ENCODE data around the gene KLF5.

KLF5 gene

GRCh38 chr13:73058432-73058735 is 421 bp upstream of the KLF5 start:
- H3K27ac ChIP-seq = peak overlapping the region; percentile 93
- no peak for DNase-seq (ENCODE audit: low spot score)
- CTCF ChIA-PET = interaction anchor here (0.6 to 0.8 kb wide), 2 partner anchors 12 to 103 kb away, joined by 3 to 4 read pairs; no protein-coding TSS in a partner anchor
- POLR2A ChIA-PET (ENCODE audit: low non-redundant PET) = interaction anchor here (0.6 to 1.1 kb wide), 3 partner anchors 95 to 330 kb away, joined by 3 read pairs; no protein-coding TSS in a partner anchor
- no peak for TF ChIP-seq CTCF (conservative IDR thresholded peaks at IDR 0.05; ENCODE audit: low read depth)

GRCh38 chr13:73059460-73060250 is 850 bp downstream of the KLF5 start:
- peak overlapping the region; percentile 93 for H3K27ac ChIP-seq
- DNase-seq (ENCODE audit: low spot score) = no peak
- ChIA-PET POLR2A (ENCODE audit: low non-redundant PET) (interaction anchor here (0.7 to 1.1 kb wide), 2 partner anchors 97 to 118 kb away, joined by 3 to 4 read pairs; no protein-coding TSS in a partner anchor), CTCF (no interaction called here)
- TF ChIP-seq CTCF (conservative IDR thresholded peaks at IDR 0.05; ENCODE audit: low read depth) = peak; percentile 51

- POLR2A ChIA-PET (ENCODE audit: low non-redundant PET) = interaction anchor here (0.7 kb wide), 1 partner anchor 118 kb away, joined by 4 read pairs; no protein-coding TSS in a partner anchor
- CTCF ChIA-PET = interaction anchor here (0.6 kb wide), 2 partner anchors 8 to 485 kb away, joined by 3 to 5 read pairs; no protein-coding TSS in a partner anchor
- DNase-seq (ENCODE audit: low spot score) = peak; percentile 70
- peak overlapping the region; percentile 93 for H3K27ac ChIP-seq
- no peak for TF ChIP-seq CTCF (conservative IDR thresholded peaks at IDR 0.05; ENCODE audit: low read depth)
These were observed 1.7 kb downstream of the KLF5 start for GRCh38 chr13:73060251-73061160.

- ChIA-PET CTCF (no interaction called here), POLR2A (ENCODE audit: low non-redundant PET) (no interaction called here)
- H3K27ac ChIP-seq = peak overlapping the region; percentile 81
- DNase-seq (ENCODE audit: low spot score) = no peak
- no peak for TF ChIP-seq CTCF (conservative IDR thresholded peaks at IDR 0.05; ENCODE audit: low read depth)
These were observed 2.7 kb downstream of the KLF5 start for GRCh38 chr13:73061473-73061872.

- DNase-seq (ENCODE audit: low spot score) = no peak
- ChIA-PET POLR2A (ENCODE audit: low non-redundant PET) (interaction anchor here (0.5 kb wide), 1 partner anchor 272 kb away, joined by 5 read pairs; no protein-coding TSS in a partner anchor), CTCF (no interaction called here)
- peak overlapping the region; percentile 81 for H3K27ac ChIP-seq
- TF ChIP-seq CTCF (conservative IDR thresholded peaks at IDR 0.05; ENCODE audit: low read depth) = no peak
These were observed 3.1 kb downstream of the KLF5 start for GRCh38 chr13:73061876-73062275.

- ChIA-PET CTCF (interaction anchor here (0.6 kb wide), 1 partner anchor 403 kb away, joined by 3 read pairs; no protein-coding TSS in a partner anchor), POLR2A (ENCODE audit: low non-redundant PET) (interaction anchor here (0.5 to 0.6 kb wide), 2 partner anchors 271 to 299 kb away, joined by 3 to 5 read pairs; no protein-coding TSS in a partner anchor)
- peak overlapping the region; percentile 81 for H3K27ac ChIP-seq
- TF ChIP-seq CTCF (conservative IDR thresholded peaks at IDR 0.05; ENCODE audit: low read depth) = no peak
- no peak for DNase-seq (ENCODE audit: low spot score)
These were observed 3.7 kb downstream of the KLF5 start for GRCh38 chr13:73062468-73062867.

All from RWPE1 (cell line).